ENCODE results near the gene AZIN2.

- TF ChIP-seq BMI1 (IDR thresholded peaks at IDR 0.05; ENCODE audit: borderline replicate concordance) = no peak
- TF ChIP-seq CEBPZ (IDR thresholded peaks at IDR 0.05; ENCODE audit: low read depth, low read length) = no peak
- TF ChIP-seq POLR2AphosphoS5 (IDR thresholded peaks at IDR 0.05; ENCODE audit: low read length) = no peak
- no peak for TF ChIP-seq CHD1 (IDR thresholded peaks at IDR 0.05; ENCODE audit: low read depth, low read length)
- TF ChIP-seq RAD21 (IDR thresholded peaks at IDR 0.05; ENCODE audit: insufficient read depth, low read depth, low read length) = no peak
- no peak for TF ChIP-seq ZNF207 (IDR thresholded peaks at IDR 0.05; ENCODE audit: borderline replicate concordance)
- no peak for TF ChIP-seq CTCF (IDR thresholded peaks at IDR 0.05 in 2 of 3, conservative IDR thresholded peaks at IDR 0.05 in 1 of 3; ENCODE audit: control insufficient read depth in 2 of 3, extremely low read depth in 1 of 3, insufficient read depth in 1 of 3, low read depth in 3 of 3, low read length in 3 of 3)
These were observed 49.3 kb downstream of the AZIN2 start for GRCh38 chr1:33130297-33130696.
